Osteocyte (in vitro differentiated cells): ENCODE results near the gene MKRN2. TPM values are rescaled to one million over a fixed set of nuclear protein-coding genes. Genes with fewer than 3 reads are reported as not detected.
"Not testable (repeated sequence)": the region's sequence is repeated elsewhere in the genome, so short reads cannot be mapped to it uniquely, and the experiment has no call there.

ENCODE experiments used
- DNase-seq: peaks from one replicate; pipeline ENCODE4 v3.0.0; 2021; ENCODE audit warnings: mixed read lengths; ENCODE audit not compliant: unreplicated experiment; ENCODE audit errors: extremely low spot score
- H3K27ac Mint-ChIP-seq: one replicate; pipeline ENCODE4 v1.8.0; 2021; ENCODE audit warnings: mild to moderate bottlenecking, mixed read lengths; ENCODE audit not compliant: unreplicated experiment
- H3K27me3 Mint-ChIP-seq: one replicate; pipeline ENCODE4 v1.8.0; 2021; ENCODE audit warnings: mixed read lengths; ENCODE audit not compliant: unreplicated experiment
- H3K36me3 Mint-ChIP-seq: one replicate; pipeline ENCODE4 v1.8.0; 2021; ENCODE audit warnings: mixed read lengths; ENCODE audit not compliant: unreplicated experiment
- H3K4me1 Mint-ChIP-seq: one replicate; pipeline ENCODE4 v1.8.0; 2021; ENCODE audit warnings: mixed read lengths; ENCODE audit not compliant: unreplicated experiment
- H3K4me3 Mint-ChIP-seq: one replicate; pipeline ENCODE4 v1.8.0; 2021; ENCODE audit warnings: mild to moderate bottlenecking, moderate library complexity, mixed read lengths; ENCODE audit not compliant: unreplicated experiment
- H3K9me3 Mint-ChIP-seq: one replicate; pipeline ENCODE4 v1.8.0; 2021; ENCODE audit warnings: mixed read lengths; ENCODE audit not compliant: unreplicated experiment
- CTCF ChIP-seq: fragments of 200-600 bp; sonication (generic); IDR thresholded peaks from 2 replicates; pipeline ENCODE4 v1.5.0; 2021; ENCODE audit warnings: antibody characterized with exemption, mild to moderate bottlenecking, moderate library complexity
- total RNA-seq: library from RNA; stranded (reverse); gene quantifications from 2 replicates; pipeline ENCODE4 v1.2.1, GENCODE V29; 2021

Gene MKRN2
- total RNA-seq, 1 donor from 2014 or later: 32.4 TPM

GRCh38 chr3:12622335-12622734, 65.4 kb downstream of the MKRN2 start:
- Mint-ChIP-seq H3K27me3 (no peaks in the 10 kb centered on the region), H3K27ac (no peak overlapping the region), H3K9me3 (no peaks in the 10 kb centered on the region), H3K36me3 (no peaks in the 10 kb centered on the region), H3K4me1 (peaks cover 38% of the 10 kb centered on the region), H3K4me3 (no peak overlapping the region)
- no peak for DNase-seq
- TF ChIP-seq CTCF: no peak

GRCh38 chr3:12624056-12624455, 67.2 kb downstream of the MKRN2 start:
- Mint-ChIP-seq H3K27ac (no peak overlapping the region), H3K4me3 (no peak overlapping the region), H3K9me3 (no peaks in the 10 kb centered on the region), H3K4me1 (peaks cover 40% of the 10 kb centered on the region), H3K27me3 (no peaks in the 10 kb centered on the region), H3K36me3 (no peaks in the 10 kb centered on the region)
- TF ChIP-seq CTCF: no peak
- no peak for DNase-seq

- peaks cover 48% of the 10 kb centered on the region for H3K4me1 Mint-ChIP-seq
- H3K27ac Mint-ChIP-seq: peak overlapping the region; percentile 68
- H3K4me3 Mint-ChIP-seq: not testable (repeated sequence)
Observed at GRCh38 chr3:12624964-12625363, 68.1 kb downstream of the MKRN2 start.

GRCh38 chr3:12627370-12627769, 70.5 kb downstream of the MKRN2 start:
- Mint-ChIP-seq H3K36me3 (no peaks in the 10 kb centered on the region), H3K4me3 (no peak overlapping the region), H3K27ac (no peak overlapping the region)

More at GRCh38 chr3:12624964-12625363, 68.1 kb downstream of the MKRN2 start:
- not testable (repeated sequence) for DNase-seq, H3K9me3 Mint-ChIP-seq, H3K27me3 Mint-ChIP-seq, H3K36me3 Mint-ChIP-seq

GRCh38 chr3:12628813-12629212, 71.9 kb downstream of the MKRN2 start:
- H3K36me3 Mint-ChIP-seq: no peaks in the 10 kb centered on the region
- H3K4me3 Mint-ChIP-seq: no peak overlapping the region
- no peak overlapping the region for H3K27ac Mint-ChIP-seq
- no peaks in the 10 kb centered on the region for H3K27me3 Mint-ChIP-seq
- no peak for DNase-seq
- H3K4me1 Mint-ChIP-seq: peaks cover 36% of the 10 kb centered on the region
- H3K9me3 Mint-ChIP-seq: no peaks in the 10 kb centered on the region
- no peak for TF ChIP-seq CTCF

More at GRCh38 chr3:12627370-12627769, 70.5 kb downstream of the MKRN2 start:
- Mint-ChIP-seq H3K27me3 (no peaks in the 10 kb centered on the region), H3K9me3 (no peaks in the 10 kb centered on the region), H3K4me1 (peaks cover 35% of the 10 kb centered on the region)
- TF ChIP-seq CTCF: no peak
- DNase-seq: no peak

- no peaks in the 10 kb centered on the region for H3K36me3 Mint-ChIP-seq
- peaks cover 31% of the 10 kb centered on the region for H3K4me1 Mint-ChIP-seq
- H3K4me3 Mint-ChIP-seq: no peak overlapping the region
- H3K27me3 Mint-ChIP-seq: no peaks in the 10 kb centered on the region
- TF ChIP-seq CTCF: no peak
- peak overlapping the region; percentile 48 for H3K27ac Mint-ChIP-seq
- no peak for DNase-seq
- H3K9me3 Mint-ChIP-seq: no peaks in the 10 kb centered on the region
Observed at GRCh38 chr3:12629560-12629959, 72.7 kb downstream of the MKRN2 start.
